COLO668 (cell line): ENCODE results near the gene NOCT.
"Not testable (repeated sequence)": the region's sequence is repeated elsewhere in the genome, so short reads cannot be mapped to it uniquely, and the experiment has no call there.

Source experiments
- DNase-seq: peaks from one replicate; lab custom pipeline; 2025; ENCODE audit not compliant: unreplicated experiment; lab: John Stamatoyannopoulos, UW

Gene NOCT, protein sequence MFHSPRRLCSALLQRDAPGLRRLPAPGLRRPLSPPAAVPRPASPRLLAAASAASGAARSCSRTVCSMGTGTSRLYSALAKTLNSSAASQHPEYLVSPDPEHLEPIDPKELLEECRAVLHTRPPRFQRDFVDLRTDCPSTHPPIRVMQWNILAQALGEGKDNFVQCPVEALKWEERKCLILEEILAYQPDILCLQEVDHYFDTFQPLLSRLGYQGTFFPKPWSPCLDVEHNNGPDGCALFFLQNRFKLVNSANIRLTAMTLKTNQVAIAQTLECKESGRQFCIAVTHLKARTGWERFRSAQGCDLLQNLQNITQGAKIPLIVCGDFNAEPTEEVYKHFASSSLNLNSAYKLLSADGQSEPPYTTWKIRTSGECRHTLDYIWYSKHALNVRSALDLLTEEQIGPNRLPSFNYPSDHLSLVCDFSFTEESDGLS

GRCh38 chr4:139015269-139015947 lies at the start of gene NOCT:
TSS of gene NOCT (plus strand) at chr4:139015781. CDS start at chr4:139015982, 201 bp downstream.
- DNase-seq: peak; percentile 94

DNA sequence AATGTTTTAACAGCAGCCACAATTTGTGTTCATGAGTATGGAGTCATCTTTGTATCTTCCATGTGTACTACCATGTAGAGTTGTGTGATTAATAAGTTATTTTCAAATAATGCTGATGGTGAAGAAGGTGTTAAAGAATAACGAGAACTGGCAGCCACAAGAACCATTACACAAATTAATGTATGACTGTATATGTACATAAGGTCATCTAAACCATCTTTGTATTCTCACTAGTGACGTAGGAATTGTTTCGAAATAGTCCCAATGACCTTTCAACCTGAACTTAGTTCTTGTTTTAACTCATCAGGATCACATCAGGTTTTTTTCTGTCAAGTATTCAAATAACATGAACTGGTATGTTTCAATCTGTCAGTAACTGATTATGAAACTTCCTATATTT lies 48.3 kb upstream of the NOCT start:
- DNase-seq: no peak

- no peak for DNase-seq
These were observed 42.4 kb upstream of the NOCT start for GRCh38 chr4:138972956-138973801.

DNA sequence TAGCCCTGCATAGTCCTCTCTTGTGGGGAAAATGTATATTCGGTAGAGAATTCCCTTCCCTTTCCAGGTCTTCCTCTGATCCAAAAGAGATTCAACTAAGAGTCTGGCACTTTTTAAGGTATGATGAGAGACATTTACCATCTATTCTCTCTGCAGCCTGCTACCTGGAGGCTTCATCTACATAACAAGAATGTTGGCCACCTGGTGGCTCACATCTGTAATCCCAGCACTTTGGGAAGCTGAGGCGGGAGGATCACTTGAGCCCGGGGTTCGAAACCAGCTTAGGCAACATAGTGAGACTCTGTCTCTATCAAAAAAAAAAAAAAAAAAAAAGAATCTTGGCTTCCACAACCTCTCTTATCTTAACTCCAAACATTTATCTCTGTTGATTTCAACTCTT lies 40.4 kb upstream of the NOCT start:
- no peak for DNase-seq

DNA sequence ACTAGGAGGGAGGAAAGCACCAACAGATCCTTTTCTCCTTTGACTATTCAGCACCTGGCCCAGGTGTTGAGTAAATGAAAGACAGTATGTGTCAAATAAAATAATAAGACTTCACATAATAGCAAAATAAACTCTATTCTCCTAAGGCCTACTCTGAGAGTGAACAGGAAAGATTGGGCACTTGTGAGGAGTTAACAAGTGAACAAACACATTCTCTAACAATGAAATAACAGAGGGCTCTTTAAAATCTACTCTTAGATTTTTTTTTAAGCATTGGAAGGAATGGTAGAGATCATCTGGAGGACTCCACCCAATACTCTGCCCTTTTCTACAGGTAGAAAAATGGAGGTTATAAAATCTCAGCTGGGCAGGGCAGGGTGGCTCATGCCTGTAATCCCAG lies 39.1 kb upstream of the NOCT start:
- DNase-seq: no peak

DNA sequence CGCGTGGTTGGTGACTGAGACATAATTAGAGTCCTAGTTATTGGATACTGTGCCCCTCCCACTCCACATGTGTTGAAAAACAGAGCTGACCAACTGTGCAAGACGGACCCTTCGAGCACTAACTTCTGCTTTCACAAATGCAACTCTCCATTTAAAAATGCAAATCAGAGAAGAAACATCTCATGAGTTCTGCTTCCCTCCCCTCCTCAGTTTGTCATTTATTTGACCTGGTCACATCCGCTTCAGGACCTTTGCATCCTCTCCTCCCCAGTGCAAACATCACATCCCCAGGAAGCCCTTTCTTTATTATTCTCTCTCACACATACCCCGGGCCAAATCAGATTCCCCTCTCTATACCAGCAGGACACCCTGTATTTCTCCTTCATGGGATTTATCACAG lies 38.1 kb upstream of the NOCT start:
- no peak for DNase-seq

- no peak for DNase-seq
These were observed 37.5 kb upstream of the NOCT start for GRCh38 chr4:138978028-138978585.

- no peak for DNase-seq
These were observed 37.0 kb upstream of the NOCT start for GRCh38 chr4:138978600-138978999.

GRCh38 chr4:138979742-138980141 lies 35.8 kb upstream of the NOCT start:
- DNase-seq: no peak

DNA sequence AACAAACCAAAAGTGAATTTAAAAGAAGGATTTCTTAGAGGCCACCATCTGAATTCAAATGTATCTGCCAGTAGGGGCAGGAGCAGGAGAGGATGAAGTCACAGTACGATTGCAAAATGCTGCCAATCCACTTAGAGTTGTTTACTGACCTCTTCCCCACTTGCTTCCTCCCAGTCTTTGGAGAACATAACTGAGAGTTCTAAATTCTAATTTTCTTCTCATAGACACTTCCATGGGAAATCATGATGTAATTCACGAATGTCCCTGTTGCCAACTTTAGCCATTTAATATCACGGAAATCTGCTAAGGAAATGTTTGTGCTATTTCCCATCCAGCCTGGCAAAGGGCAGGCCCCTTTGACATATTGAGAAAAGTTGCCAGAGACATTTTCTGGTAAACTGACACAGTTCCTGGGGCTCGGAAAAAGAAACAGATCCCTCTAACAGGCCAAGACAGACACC lies 33.6 kb upstream of the NOCT start:
- DNase-seq: no peak

DNA sequence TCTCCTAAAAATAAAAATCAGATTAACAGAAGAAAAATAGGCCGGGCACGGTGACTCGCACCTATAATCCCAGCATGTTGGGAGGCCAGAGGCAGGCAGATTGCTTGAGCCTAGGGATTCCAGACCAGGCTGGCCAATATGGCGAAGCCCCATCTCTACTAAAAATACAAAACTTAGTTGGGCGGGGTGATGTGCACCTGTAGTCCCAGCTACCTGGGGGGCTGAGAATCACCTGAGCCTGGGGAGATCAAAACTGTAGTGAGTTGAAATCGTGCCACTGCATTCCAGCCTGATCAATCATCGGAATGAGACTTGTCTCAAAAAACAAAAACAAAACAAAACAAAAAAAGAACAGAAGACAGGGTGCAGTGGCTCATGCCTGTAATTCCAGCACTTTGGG lies 32.8 kb upstream of the NOCT start:
- DNase-seq: no peak

DNA sequence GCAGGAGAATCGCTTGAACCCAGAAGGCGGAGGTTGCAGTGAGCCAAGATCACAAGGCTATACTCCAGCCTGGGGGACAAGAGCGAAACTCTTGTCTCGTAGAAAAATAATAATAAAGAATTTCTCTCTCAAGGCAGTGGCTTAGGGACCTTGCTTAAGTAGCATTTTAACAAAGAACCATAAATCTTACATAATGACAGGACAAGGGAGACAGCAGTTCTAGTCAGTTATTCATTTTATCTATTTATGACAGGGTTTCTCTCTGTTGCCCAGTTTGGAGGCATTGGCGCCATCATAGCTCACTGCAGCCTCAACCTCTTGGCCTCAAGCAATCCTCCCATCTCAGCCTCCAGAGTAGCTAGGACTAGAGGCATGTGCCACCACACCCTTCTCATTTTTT lies 31.9 kb upstream of the NOCT start:
- DNase-seq: no peak

DNA sequence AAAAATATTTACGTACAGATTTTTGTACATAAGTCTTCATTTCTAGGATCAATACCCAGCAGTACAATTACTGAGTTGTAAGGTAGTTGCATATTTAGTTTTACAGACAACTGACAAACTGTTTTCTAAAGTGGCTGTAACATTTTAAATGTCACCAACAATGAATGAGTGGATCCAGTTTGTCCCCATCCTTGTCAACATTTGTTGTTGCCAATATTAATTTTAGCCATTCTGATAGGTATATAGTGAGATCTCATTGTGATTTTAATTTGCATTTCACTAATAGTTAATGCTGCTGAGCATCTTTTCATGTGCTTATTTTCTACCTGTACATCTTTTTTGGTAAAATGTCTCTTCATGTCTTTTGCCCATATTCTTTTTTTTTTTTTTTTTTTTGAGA lies 30.9 kb upstream of the NOCT start:
- no peak for DNase-seq

DNA sequence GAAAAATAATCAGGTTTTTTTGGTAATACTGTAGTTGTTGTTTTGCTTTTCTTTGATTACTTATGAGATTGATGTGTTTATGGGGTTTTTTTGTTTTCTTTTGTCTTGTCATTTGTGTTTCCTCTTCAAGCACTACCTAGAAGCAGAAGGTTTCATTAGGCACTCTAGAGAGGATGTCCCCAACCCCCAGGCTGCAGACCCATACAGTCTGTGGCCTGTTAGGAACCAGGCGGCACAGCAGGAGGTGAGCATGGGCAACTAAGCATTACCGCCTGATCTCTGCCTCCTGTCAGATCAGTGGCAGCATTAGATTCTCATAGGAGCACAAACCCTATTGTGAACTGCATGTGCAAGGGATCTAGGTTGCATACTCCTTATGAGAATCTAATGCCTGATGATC lies 22.9 kb upstream of the NOCT start:
- DNase-seq: no peak

GRCh38 chr4:138996090-138996489 lies 19.5 kb upstream of the NOCT start:
- DNase-seq: no peak

GRCh38 chr4:138999666-139000065 lies 15.9 kb upstream of the NOCT start:
- no peak for DNase-seq

GRCh38 chr4:139000134-139000533 lies 15.4 kb upstream of the NOCT start:
- not testable (repeated sequence) for DNase-seq

DNA sequence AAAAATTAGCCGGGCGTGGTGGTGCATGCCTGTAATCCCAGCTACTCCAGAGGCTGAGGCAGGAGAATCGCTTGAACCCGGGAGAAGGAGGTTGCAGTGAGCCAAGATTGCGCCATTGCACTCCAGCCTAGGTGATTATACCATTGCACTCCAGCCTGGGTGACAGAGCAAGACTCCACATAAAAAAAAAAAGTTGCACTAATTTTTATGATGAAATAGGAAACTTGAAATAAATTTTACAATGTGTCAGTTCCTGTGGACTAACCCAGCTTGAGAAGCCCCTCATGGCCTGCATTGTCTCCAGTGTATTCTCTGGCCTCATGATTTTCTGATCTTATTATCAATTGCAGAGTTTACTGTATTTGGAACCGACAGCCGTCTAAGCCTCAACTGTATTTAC lies 14.2 kb upstream of the NOCT start:
- DNase-seq: not testable (repeated sequence)

GRCh38 chr4:139003668-139004067 lies 11.9 kb upstream of the NOCT start:
- not testable (repeated sequence) for DNase-seq

DNA sequence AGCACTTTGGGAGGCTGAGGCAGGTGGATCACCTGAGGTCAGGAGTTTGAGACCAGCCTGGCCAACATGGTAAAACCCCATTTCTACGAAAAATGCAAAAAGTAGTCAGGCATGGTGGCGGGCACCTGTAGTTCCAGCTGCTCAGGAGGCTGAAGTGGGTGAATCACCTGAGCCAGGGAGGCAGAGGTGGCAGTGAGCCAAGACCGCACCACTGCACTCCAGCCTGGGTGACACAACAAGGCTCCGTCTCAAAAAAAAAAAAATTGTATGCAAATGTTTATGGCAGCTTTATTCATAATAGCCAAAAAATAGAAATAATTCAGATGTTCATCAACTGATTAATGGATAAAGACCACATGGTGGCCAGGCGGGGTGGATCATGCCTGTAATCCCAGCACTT lies 9.8 kb upstream of the NOCT start:
- DNase-seq: peak; percentile 60

GRCh38 chr4:139007640-139008039 lies 7.9 kb upstream of the NOCT start:
- DNase-seq: no peak
